HFFc6 (cell line): ENCODE data around the gene TMEM243. TPM values are rescaled to one million over a fixed set of nuclear protein-coding genes. Genes with fewer than 3 reads are reported as not detected.

Experiments used
- DNase-seq: peaks from one replicate; pipeline ENCODE4 v3.0.0-alpha.2; 2018
- H3K27ac Mint-ChIP-seq: 2 replicates; pipeline ENCODE4 v1.8.0; 2020; ENCODE audit warnings: mild to moderate bottlenecking, mixed read lengths
- H3K27me3 Mint-ChIP-seq: 2 replicates; pipeline ENCODE4 v1.8.0; 2021; ENCODE audit warnings: mild to moderate bottlenecking, moderate library complexity, mixed read lengths; ENCODE audit not compliant: insufficient read depth
- H3K36me3 Mint-ChIP-seq: 2 replicates; pipeline ENCODE4 v1.8.0; 2021; ENCODE audit warnings: low read depth, mixed read lengths
- H3K4me1 Mint-ChIP-seq: 2 replicates; pipeline ENCODE4 v1.8.0; 2020; ENCODE audit warnings: low read depth, mixed read lengths
- H3K4me3 Mint-ChIP-seq: 2 replicates; pipeline ENCODE4 v1.8.0; 2020; ENCODE audit warnings: mild to moderate bottlenecking, moderate library complexity, mixed read lengths
- H3K9me3 Mint-ChIP-seq: 2 replicates; pipeline ENCODE4 v1.8.0; 2020; ENCODE audit warnings: mild to moderate bottlenecking, mixed read lengths
- CTCF ChIP-seq: fragments of 200-600 bp; sonication (generic); IDR thresholded peaks from 2 replicates; pipeline ENCODE4 v1.5.0; 2021; ENCODE audit warnings: antibody characterized with exemption, mild to moderate bottlenecking
- total RNA-seq, 6 experiments: library from RNA; stranded (reverse); fragmentation: NEBNext Ultra II Directional; extraction: Animal tissue kit (Norgen Biotek cat#: 25700); gene quantifications; 2 replicates in 1 of 6; 3 replicates in 5 of 6; pipeline ENCODE4 v1.2.3, GENCODE V29; 2021

The TMEM243 gene
- total RNA-seq, 6 experiments from 2014 or later: 16.3 to 20.9 (median 17.2) TPM

GRCh38 chr7:87202705-87203104 lies 16.8 kb downstream of the TMEM243 start:
- TF ChIP-seq CTCF: no peak
- H3K4me3 Mint-ChIP-seq: no peak overlapping the region
- no peaks in the 10 kb centered on the region; the same call in 1 of the 2 replicates for H3K27me3 Mint-ChIP-seq
- H3K36me3 Mint-ChIP-seq: peaks cover 85% of the 10 kb centered on the region
- H3K9me3 Mint-ChIP-seq: peaks cover 30% of the 10 kb centered on the region
- H3K4me1 Mint-ChIP-seq: peaks cover 10% of the 10 kb centered on the region
- DNase-seq: no peak
- H3K27ac Mint-ChIP-seq: no peak overlapping the region

- Mint-ChIP-seq H3K36me3 (peaks cover 90% of the 10 kb centered on the region), H3K4me1 (peaks cover 10% of the 10 kb centered on the region), H3K9me3 (peaks cover 30% of the 10 kb centered on the region), H3K4me3 (no peak overlapping the region), H3K27ac (no peak overlapping the region), H3K27me3 (no peaks in the 10 kb centered on the region; the same call in 1 of the 2 replicates)
- no peak for TF ChIP-seq CTCF
- DNase-seq: no peak
Observed at GRCh38 chr7:87202208-87202607, 17.3 kb downstream of the TMEM243 start.

GRCh38 chr7:87199700-87200450 lies 19.7 kb downstream of the TMEM243 start:
- peaks cover 83% of the 10 kb centered on the region for H3K36me3 Mint-ChIP-seq
- TF ChIP-seq CTCF: no peak
- no peak overlapping the region; the same call in 1 of the 2 replicates for H3K27ac Mint-ChIP-seq
- H3K4me1 Mint-ChIP-seq: no peaks in the 10 kb centered on the region
- peaks cover 14% of the 10 kb centered on the region for H3K9me3 Mint-ChIP-seq
- DNase-seq: no peak
- no peak overlapping the region for H3K4me3 Mint-ChIP-seq
- no peaks in the 10 kb centered on the region; the same call in 1 of the 2 replicates for H3K27me3 Mint-ChIP-seq

GRCh38 chr7:87199241-87199640 lies 20.3 kb downstream of the TMEM243 start:
- no peaks in the 10 kb centered on the region; the same call in 1 of the 2 replicates for H3K27me3 Mint-ChIP-seq
- H3K27ac Mint-ChIP-seq: no peak overlapping the region
- peaks cover 79% of the 10 kb centered on the region for H3K36me3 Mint-ChIP-seq

GRCh38 chr7:87193912-87194311 lies 25.6 kb downstream of the TMEM243 start:
- no peaks in the 10 kb centered on the region for H3K27me3 Mint-ChIP-seq
- H3K4me1 Mint-ChIP-seq: no peaks in the 10 kb centered on the region
- H3K4me3 Mint-ChIP-seq: no peak overlapping the region
- 0 out of 2 replicates have a peak overlapping the region, but pooled peaks have one; percentile 17 for H3K27ac Mint-ChIP-seq
- no peaks in the 10 kb centered on the region for H3K9me3 Mint-ChIP-seq
- H3K36me3 Mint-ChIP-seq: peaks cover 50% of the 10 kb centered on the region
- TF ChIP-seq CTCF: no peak
- DNase-seq: no peak

More at GRCh38 chr7:87199241-87199640, 20.3 kb downstream of the TMEM243 start:
- peaks cover 8% of the 10 kb centered on the region for H3K9me3 Mint-ChIP-seq
- no peak for DNase-seq
- H3K4me1 Mint-ChIP-seq: no peaks in the 10 kb centered on the region
- H3K4me3 Mint-ChIP-seq: no peak overlapping the region
- TF ChIP-seq CTCF: no peak
